ENCODE results near the gene RAB2B. TPM values are rescaled to one million over a fixed set of nuclear protein-coding genes. Genes with fewer than 3 reads are reported as not detected.
A peak's percentile ranks its signal among the peaks of the same experiment; 100 is the strongest.

Gene RAB2B
- total RNA-seq, 1 donor from 2014 or later: 19.2 TPM

DNA sequence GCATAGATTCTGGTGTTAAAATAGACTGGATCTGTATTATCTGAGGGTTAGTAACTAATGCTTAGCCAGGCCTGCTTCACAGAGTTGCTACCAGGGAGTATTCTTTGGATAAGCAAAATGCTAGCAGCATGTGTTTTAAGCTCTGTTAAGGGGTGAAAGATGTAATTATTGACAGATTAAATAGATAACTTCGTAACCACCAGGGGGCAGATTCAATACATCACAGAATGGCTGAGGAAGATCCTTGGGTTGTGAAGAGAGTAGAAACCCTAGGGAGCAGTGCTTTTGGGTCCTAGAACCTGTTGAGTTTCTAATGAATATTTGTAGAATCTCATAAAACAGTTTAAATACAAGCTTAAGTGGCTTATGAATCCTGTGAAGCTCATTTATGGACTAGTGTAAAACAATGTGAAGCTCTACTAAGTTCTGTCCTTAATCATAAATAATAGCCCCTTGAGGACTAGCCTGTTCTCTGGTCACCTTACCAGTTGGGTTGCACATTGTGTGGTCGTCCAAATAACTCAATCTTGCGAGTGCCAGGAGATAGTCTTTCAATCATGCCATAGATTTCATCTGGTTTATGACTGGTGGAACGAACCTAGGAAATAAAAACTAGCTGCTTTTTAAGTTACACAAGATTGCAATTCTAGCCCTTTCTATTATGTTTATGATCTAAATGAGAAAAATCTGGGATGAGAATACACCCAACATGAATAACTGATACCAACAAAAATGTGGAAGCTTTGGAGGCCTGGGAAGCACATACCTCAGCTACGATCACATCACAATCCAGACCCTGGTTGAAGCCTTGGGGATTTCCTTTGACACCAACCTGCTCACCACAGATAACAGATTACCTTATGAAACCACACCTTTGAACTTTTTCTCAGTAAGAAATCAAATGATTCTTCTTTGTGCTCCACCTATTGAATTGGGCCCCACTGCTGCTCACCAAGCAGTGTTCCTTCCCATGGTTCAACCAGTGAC, 22.1 kb upstream of the RAB2B start:
- Histone ChIP-seq H3K4me3 (no peak overlapping the region), H3K9me3 (no peaks in the 10 kb centered on the region), H3K4me1 (no peaks in the 10 kb centered on the region), H3K27me3 (no peaks in the 10 kb centered on the region), H3K36me3 (peaks cover 60 to 92% of the 10 kb centered on the region in 2 donors), H3K27ac (no peak overlapping the region)
- TF ChIP-seq CTCF (IDR thresholded peaks at IDR 0.05): peak; percentile 5 to 48 (median 23)
- DNase-seq (ENCODE audit: low spot score in 2 of 2): no peak
- intact Hi-C loops (cut with DNase I): loop anchor here (1.0 kb wide), 1 partner anchor 58 kb away; no protein-coding TSS in a partner anchor

DNA sequence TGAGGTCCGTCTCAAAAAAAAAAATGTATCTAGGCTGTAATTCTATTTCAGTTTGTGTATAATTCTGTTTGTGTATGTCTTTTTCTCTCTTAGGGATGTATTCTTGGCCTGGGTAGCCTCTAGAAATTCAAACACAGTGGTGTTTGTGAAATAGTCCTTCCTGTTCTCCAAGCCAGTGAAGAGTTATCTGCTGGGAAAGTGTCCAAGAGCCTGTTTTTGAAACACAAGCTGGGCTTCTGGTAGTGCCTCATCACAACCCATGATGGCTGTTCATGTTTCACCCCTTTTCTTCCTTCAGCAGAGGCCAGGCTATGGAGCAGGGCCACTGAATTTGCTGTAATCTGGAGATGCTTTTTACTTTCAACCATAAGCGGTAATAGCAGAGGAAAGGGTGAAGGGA, 19.7 kb upstream of the RAB2B start:
- no peak for DNase-seq (ENCODE audit: low spot score in 2 of 2)
- Histone ChIP-seq H3K27ac (no peak overlapping the region), H3K27me3 (no peaks in the 10 kb centered on the region), H3K36me3 (peaks cover 65 to 93% of the 10 kb centered on the region in 2 donors), H3K9me3 (no peaks in the 10 kb centered on the region), H3K4me1 (no peaks in the 10 kb centered on the region), H3K4me3 (no peak overlapping the region)
- TF ChIP-seq CTCF (IDR thresholded peaks at IDR 0.05): no peak
- intact Hi-C loops (cut with DNase I): no loop called here

DNA sequence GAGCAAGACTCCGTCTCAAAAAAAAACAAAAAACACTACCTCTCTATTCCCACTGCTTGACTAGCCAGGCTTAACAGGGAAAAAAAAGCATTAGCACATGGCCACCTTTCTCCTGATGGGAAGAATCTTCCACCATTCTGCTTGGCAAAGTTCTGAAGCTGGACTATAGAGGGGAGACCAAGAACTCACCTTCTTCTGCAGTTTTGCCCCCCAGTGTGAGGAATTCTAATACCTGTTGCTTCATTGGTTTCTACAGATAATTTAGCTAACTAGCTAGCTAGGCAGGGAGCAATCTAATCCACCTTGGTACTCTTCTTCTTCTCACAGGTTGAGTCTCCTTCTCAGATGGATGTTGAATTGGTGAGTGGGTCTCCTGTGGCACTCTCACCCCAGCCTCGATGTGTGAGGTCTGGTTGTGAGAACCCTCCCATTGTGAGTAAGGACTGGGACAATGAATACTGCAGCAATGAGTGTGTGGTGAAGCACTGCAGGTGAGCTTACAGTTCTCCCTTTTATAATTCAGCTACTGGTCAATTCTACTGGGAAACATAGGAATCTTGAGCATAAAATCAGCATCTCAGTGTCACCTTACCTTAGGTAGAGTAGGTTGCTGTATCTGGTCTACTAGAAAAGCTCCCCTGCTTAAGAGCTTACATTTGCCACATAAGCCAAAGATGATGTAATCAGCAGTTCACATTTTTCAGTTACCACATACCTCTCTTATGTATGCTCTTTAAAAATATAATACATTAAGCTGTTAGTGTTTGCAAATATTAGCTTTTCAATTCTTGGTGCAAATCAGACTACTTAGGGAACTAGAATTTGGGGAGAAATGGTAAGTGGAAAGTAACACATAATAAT, 18.4 kb upstream of the RAB2B start:
- intact Hi-C loops (cut with DNase I): no loop called here
- Histone ChIP-seq H3K27ac (no peak overlapping the region), H3K36me3 (peaks cover 65 to 93% of the 10 kb centered on the region in 2 donors), H3K27me3 (no peaks in the 10 kb centered on the region), H3K4me1 (no peaks in the 10 kb centered on the region), H3K9me3 (no peaks in the 10 kb centered on the region), H3K4me3 (no peak overlapping the region)
- TF ChIP-seq CTCF (IDR thresholded peaks at IDR 0.05): no peak
- no peak for DNase-seq (ENCODE audit: low spot score in 2 of 2)

GRCh38 chr14:21486640-21487087, 9.9 kb upstream of the RAB2B start:
- Histone ChIP-seq H3K9me3 (no peaks in the 10 kb centered on the region), H3K36me3 (peaks cover 46 to 49% of the 10 kb centered on the region in 2 donors), H3K27me3 (no peaks in the 10 kb centered on the region), H3K27ac (no peak overlapping the region), H3K4me3 (no peak overlapping the region), H3K4me1 (no peaks in the 10 kb centered on the region)
- intact Hi-C loops (cut with DNase I): no loop called here
- TF ChIP-seq CTCF (IDR thresholded peaks at IDR 0.05): no peak
- DNase-seq (ENCODE audit: low spot score in 2 of 2): no peak

DNA sequence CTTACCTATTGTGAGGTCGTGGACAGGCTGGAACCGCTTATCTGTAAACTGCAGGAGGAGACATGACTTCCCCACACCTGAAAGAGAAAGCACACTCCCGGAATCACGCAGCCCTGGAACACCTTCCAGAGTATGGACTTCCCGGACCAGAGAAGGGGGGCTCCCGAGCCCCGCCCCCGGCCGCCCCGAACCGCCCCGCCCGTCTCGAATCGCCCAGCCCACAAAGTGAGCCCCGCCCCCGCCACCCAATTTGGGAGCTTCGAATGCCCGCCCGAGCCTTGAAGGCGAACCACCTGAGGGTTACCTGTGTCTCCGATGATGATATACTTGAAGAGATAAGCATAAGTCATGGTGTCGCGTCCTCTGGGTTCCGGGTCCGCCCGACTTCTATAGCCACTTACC, 235 bp downstream of the RAB2B start:
- Histone ChIP-seq H3K27ac (peak overlapping the region; percentile 85 to 90), H3K9me3 (no peaks in the 10 kb centered on the region), H3K27me3 (no peaks in the 10 kb centered on the region), H3K36me3 (peaks cover 6 to 22% of the 10 kb centered on the region in 2 donors), H3K4me3 (peak overlapping the region; percentile 80 to 86), H3K4me1 (peaks cover 4 to 16% of the 10 kb centered on the region in 2 donors)
- TF ChIP-seq CTCF (IDR thresholded peaks at IDR 0.05): no peak
- intact Hi-C loops (cut with DNase I): loop anchor here (1.0 to 10.0 kb wide), 5 partner anchors 39 to 1368 kb away; partner anchors contain the start of genes HNRNPC and PARP2
- no peak for DNase-seq (ENCODE audit: low spot score in 2 of 2)
